Muscle layer of colon (tissue), 2 donors: ENCODE measurements around the gene TTC39C.

ENCODE experiments used
- H3K27ac ChIP-seq: one replicate; pipeline ENCODE4 v1.7.0; 2013; ENCODE audit warnings: low read depth, mild to moderate bottlenecking, low read length, moderate library complexity
- H3K27me3 ChIP-seq, 2 donors: one replicate each; pipeline ENCODE4 v1.7.0; 2013; ENCODE audit warnings: low read length in 2 of 2, mild to moderate bottlenecking in 2 of 2; ENCODE audit not compliant: insufficient read depth in 2 of 2, control insufficient read depth in 1 of 2
- H3K36me3 ChIP-seq: one replicate; pipeline ENCODE4 v1.7.0; 2013; ENCODE audit warnings: mild to moderate bottlenecking, low read length; ENCODE audit not compliant: insufficient read depth
- H3K4me1 ChIP-seq: one replicate; pipeline ENCODE4 v1.7.0; 2013; ENCODE audit warnings: mild to moderate bottlenecking, low read length; ENCODE audit not compliant: insufficient read depth
- H3K4me3 ChIP-seq, 2 donors: one replicate each; pipeline ENCODE4 v1.7.0; 2013; ENCODE audit warnings: low read length in 2 of 2, low read depth in 1 of 2, mild to moderate bottlenecking in 1 of 2, moderate library complexity in 1 of 2
- H3K9ac ChIP-seq: one replicate; pipeline ENCODE4 v1.7.0; 2013; ENCODE audit warnings: low read length
- H3K9me3 ChIP-seq: one replicate; pipeline ENCODE4 v1.7.0; 2013; ENCODE audit warnings: mild to moderate bottlenecking, low read length
- donor health status: abdominal sarcoma.
- donor health status: Adenocarcinoma of cecum.

TTC39C gene

DNA sequence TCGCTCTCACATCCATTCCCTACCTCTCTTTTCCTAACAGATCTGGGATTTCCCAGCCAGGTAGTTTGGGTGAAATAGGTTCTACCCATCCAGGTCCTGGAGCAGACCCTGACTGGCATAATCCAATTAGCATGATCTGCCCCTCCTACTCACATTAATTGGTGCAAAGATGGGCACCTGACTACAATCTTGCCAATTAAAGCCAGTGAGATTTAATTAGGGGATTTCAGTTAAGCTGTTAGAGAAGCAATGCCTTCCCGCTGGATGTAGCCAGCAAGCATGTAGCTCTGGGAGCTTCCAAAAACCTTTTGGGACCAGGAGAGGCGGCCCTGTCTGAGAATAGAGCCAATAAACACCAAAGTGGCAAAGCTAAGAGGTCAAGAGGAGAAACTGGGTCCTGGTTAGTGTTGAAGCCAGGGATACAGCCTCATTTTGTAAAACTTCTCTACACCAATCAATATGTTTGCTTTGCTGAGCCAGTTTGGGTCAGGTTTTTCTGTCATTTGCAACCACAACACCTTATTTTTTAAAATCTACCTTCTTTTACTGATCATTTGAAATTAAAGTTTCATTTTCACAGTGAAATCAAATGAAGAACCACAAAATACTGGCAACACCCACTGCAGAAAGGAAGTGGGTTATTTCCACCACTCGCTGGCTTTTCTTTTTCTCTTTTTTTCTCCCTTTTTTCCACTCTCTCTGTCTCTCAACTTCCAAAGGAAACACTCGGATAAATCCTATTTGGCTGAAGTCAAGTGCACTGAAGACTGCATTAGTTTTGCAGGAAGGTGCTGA is 3.2 kb upstream of the TTC39C start:
- Histone ChIP-seq H3K4me1 (peaks cover 4% of the 10 kb centered on the region), H3K27ac (no peak overlapping the region), H3K9ac (no peak overlapping the region), H3K9me3 (no peaks in the 10 kb centered on the region), H3K4me3 (no peak overlapping the region), H3K27me3 (no peaks in the 10 kb centered on the region), H3K36me3 (no peaks in the 10 kb centered on the region)

DNA sequence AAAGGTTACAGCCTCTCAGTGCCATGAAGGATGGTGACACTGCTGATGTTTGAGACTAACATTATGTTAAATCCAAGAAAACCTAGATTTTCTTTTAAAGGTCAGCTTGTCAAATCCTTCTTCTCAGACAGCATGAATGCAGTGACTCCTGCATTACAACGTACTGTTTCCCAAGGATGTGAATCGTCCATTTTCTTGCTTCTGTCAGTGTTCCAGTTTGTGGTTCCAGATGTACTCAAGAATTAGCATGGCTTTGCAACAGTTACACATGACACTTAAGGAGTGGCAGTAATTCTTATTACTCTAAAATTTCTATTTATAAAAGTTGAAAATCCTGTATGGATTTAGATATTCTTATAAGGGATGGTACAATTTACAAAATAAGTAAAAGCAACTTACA is 1.5 kb upstream of the TTC39C start:
- H3K4me1 ChIP-seq, result peaks cover 4% of the 10 kb centered on the region

DNA sequence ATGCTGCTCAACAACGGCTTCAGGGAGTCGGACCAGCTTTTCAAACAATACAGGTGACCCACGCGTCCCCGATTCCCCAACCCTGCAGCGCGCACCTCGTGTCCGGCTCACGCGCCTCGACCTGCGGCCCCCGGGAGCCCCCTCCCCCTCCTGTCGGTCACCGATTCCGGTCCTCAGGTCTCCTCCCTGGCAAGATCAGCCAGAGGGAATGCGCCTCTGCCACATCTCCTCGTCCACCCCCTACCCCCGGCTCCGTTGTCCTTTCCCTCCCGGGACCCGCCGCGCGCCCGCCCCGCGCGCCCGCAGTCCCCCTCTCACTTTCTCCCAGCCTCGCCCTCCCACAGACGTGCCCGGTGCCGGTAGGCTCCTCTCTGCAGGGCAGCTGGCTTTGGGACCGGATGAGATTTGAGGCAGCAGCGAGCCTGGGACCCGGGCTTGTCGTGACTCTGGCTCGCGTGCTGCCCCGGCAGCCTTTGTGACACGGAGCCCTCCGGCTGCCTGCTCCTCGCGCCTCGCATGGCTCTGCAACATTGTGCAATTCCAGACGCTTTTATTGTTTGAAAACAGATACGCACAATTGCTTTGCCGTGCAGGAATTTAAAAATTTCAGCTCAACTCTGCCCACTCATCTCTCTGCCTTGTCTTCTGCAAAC is 558 bp downstream of the TTC39C start:
- no peaks in the 10 kb centered on the region for H3K27me3 ChIP-seq
- peaks cover 4% of the 10 kb centered on the region for H3K4me1 ChIP-seq
- peak overlapping the region; percentile 10 for H3K9ac ChIP-seq
- H3K36me3 ChIP-seq, result no peaks in the 10 kb centered on the region
- H3K4me3 ChIP-seq, result peak overlapping the region; percentile 68 to 86
- H3K27ac ChIP-seq, result peak overlapping the region; percentile 73
- no peaks in the 10 kb centered on the region for H3K9me3 ChIP-seq

More for the DNA sequence above, 1.5 kb upstream of the TTC39C start:
- Histone ChIP-seq H3K9me3 (no peaks in the 10 kb centered on the region), H3K9ac (no peak overlapping the region), H3K4me3 (no peak overlapping the region), H3K27me3 (no peaks in the 10 kb centered on the region), H3K27ac (no peak overlapping the region), H3K36me3 (no peaks in the 10 kb centered on the region)

DNA sequence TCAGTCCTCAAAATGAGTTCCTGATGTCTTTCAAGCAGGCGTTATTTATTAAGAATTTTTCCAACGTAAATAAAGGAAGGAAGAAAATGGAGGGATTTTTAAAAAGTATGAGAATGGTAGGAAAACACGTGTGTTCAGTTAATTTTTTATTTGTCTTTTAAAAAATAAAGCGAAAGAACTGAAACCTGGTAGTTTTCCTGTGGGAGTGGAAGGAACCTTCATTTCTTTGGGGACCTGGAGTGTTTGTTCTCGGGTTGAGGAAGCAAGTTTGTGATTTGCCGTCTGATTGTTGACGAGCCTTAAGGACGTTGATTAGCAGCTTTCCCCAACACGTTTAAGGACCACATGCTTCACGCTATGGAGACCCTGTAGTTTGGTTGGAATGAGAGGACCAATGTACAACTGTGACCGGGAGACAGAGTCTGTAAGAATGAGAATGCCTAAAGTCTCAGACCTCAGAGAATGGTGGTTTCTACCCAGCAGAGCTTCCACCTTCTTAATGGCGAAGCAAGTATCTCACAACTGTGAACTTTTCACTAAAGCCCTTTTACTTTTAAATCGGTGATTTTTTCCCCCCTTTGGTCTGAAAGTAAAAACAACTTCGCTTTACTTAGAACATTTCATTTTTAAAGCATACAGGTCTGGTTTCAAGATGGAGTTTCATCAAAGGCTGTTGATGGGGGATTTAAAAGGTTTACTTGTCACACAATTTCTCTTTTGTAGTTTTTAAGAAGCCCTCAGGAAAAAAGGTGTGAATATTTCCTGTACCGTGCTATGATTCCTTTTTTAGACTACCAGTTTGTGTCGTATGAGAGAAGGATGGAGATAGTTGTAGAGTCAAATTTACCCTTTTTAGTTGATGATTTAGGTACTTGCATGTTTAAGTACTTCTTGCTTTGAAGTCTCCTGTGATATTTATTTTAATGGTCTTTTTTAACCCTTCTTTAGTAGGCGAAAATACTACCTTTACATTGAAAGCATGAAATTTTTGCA is 1.4 kb downstream of the TTC39C start:
- Histone ChIP-seq H3K4me1 (peaks cover 4% of the 10 kb centered on the region), H3K9ac (peak overlapping the region; percentile 10), H3K4me3 (peak overlapping the region in 1 of 2 donors; percentile 68), H3K9me3 (no peaks in the 10 kb centered on the region), H3K27ac (peak overlapping the region; percentile 73), H3K27me3 (no peaks in the 10 kb centered on the region), H3K36me3 (no peaks in the 10 kb centered on the region)

DNA sequence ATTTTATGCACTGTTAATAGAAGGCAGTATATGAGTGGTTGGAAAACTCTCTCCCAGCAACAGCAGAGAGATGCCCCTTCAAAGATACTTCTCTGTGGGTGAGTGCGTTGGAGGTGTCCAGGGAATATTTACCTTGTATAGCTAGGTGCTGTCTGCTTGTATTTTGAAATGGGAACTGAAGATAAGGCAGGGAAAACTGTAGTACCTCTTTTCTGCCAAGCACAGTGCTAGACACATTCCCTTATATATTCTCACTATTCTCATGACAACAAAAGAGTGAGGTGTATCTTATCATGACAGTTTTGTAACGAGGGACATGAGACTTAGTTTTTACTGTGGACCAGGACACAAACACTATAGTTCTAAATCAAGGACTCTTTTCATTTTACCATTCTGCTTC is 2.1 kb downstream of the TTC39C start:
- no peaks in the 10 kb centered on the region for H3K9me3 ChIP-seq
- H3K4me3 ChIP-seq, result no peak overlapping the region
- H3K27me3 ChIP-seq, result no peaks in the 10 kb centered on the region
- H3K27ac ChIP-seq, result no peak overlapping the region
- H3K9ac ChIP-seq, result no peak overlapping the region
- no peaks in the 10 kb centered on the region for H3K36me3 ChIP-seq
- peaks cover 4% of the 10 kb centered on the region for H3K4me1 ChIP-seq

DNA sequence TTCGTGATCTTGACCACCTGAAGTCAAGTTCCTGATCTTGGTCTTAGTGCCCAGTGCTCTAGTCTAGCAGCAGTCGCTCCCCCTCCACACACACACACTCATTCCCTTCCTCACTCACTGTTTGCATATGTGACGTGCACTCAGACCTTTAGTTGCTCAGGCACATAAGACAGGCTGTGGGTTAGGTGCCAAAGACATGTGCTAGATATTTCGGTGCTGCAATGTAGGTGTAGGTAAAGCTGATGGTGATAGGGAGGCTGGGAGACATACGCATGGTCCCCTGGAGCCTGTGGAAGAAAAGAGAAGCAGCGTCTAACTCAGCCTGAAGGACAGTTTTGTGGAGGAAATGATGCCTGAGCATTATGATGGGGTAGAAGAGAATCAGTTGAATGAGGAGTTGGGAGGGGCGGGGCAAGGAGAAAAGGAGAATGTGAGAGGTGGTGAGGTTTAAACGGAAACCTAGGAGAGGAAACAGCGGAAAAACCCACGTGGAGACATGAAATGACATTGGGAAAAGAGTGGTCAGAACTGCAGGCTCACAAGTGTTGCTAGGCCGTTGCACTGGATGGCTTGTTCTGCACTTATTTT is 3.8 kb downstream of the TTC39C start:
- Histone ChIP-seq H3K4me1 (peaks cover 4% of the 10 kb centered on the region), H3K4me3 (no peak overlapping the region), H3K9ac (no peak overlapping the region), H3K27ac (no peak overlapping the region), H3K27me3 (no peaks in the 10 kb centered on the region), H3K9me3 (no peaks in the 10 kb centered on the region), H3K36me3 (no peaks in the 10 kb centered on the region)

DNA sequence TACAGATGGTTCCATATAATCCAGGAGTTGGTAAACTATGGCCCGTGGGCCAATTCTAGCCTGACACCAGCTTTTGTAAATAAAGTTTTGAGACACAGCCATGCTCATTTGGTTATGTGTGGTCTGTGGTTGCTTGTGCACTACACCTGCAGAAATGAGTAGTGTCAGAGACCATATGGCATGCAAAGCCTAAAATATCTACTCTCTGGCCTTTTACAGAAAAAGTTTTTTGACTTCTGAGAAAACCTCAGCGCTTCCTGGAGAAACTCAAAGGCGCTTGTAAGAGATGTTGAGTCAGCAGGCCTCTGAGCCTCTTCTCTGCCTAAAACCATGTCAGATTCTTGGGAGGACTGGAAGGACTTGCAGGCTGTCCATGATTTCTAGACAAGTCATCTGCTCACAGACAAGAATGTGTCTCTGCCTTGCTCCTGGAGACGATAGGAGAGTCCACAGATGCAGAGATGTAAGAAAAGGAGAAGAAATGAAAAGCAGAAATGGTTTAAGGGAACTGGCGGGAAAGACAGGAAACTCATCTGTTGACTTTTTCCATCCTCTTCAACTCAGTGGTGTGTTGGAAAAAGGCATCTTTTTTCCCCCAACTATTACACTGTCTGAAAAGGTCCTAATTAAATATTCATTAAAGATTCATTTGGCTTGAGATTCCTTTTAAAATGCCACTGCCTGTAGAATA is 5.2 kb downstream of the TTC39C start:
- H3K4me1 ChIP-seq, result no peaks in the 10 kb centered on the region
- H3K27me3 ChIP-seq, result no peaks in the 10 kb centered on the region
- no peak overlapping the region for H3K27ac ChIP-seq
- no peak overlapping the region for H3K4me3 ChIP-seq
- H3K9me3 ChIP-seq, result no peaks in the 10 kb centered on the region
- H3K36me3 ChIP-seq, result no peaks in the 10 kb centered on the region
- no peak overlapping the region for H3K9ac ChIP-seq

DNA sequence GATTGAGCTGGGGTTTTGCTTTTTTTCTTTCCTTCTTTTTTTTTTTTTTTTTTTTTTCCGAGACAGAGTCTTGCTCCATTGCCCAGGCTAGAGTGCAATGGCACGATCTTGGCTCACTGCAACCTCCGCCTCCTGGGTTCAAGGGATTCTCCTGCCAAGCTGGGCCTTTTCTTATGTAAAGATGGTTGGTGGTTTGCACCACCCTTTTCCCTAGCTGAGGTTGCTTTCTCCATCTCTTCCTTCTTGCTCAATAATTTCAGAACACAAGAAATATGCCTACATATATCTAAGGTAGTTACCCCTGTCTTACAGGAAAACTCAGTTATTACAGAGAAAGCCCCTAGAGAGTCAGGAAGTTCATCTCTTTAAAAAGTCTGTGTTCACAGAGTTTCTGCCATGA is 7.0 kb downstream of the TTC39C start:
- Histone ChIP-seq H3K36me3 (no peaks in the 10 kb centered on the region), H3K9ac (no peak overlapping the region), H3K27me3 (no peaks in the 10 kb centered on the region), H3K4me1 (no peaks in the 10 kb centered on the region), H3K4me3 (no peak overlapping the region), H3K9me3 (no peaks in the 10 kb centered on the region), H3K27ac (no peak overlapping the region)

DNA sequence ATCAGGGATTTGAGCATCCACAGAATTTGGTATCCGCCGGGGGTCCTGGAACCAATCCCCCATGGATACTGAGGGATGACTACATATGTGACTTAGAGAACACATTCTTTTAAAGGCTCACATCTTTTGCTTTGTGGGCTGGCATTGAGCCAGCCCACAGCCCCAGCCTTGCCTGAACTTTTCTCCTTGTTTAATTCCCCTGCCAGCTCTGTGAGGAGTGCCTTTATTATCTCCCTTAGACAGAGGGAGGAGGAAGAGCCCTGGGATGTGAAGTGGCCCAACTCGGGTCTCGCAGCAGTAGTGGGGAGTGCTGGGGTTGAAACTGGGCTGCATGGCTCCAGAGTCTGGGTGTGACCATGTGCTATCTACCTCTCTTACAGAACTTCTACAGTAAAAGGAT is 7.6 kb downstream of the TTC39C start:
- no peak overlapping the region for H3K9ac ChIP-seq
- no peaks in the 10 kb centered on the region for H3K9me3 ChIP-seq
- no peaks in the 10 kb centered on the region for H3K27me3 ChIP-seq
- H3K4me3 ChIP-seq, result no peak overlapping the region
- no peaks in the 10 kb centered on the region for H3K4me1 ChIP-seq
- no peak overlapping the region for H3K27ac ChIP-seq
- no peaks in the 10 kb centered on the region for H3K36me3 ChIP-seq

DNA sequence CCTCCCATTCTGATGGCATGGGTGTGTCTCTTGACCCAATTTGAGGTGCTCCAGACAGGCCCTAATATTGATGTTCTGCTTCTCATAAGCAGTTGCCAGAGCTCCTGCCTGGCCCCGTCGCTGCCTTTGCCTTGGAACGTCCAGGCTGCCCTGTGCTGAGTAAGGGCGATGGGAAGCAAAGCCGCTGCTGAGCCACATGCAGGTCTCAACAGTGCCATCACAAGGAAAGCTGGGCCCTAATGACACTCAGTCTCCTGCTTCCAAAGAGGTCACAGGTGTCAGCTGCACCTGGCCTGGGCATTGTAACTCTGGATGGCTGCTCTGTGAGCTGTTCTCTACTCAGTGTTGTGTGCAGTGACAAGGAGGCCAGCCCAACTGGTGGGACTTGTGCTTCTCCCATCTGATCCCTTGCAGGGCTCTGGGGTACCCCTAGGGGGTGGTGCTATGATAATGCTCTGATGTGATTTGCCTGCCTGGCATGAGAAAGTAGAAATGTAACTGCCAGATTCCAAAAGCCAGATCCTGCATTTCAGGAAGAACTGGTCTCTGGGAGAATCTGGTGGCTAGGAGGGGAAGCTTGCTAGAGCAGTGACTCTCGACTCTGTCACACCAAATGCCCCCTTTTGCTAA is 8.7 kb downstream of the TTC39C start:
- no peaks in the 10 kb centered on the region for H3K36me3 ChIP-seq
- H3K27me3 ChIP-seq, result no peaks in the 10 kb centered on the region
- no peak overlapping the region for H3K27ac ChIP-seq
- H3K9me3 ChIP-seq, result no peaks in the 10 kb centered on the region
- no peak overlapping the region for H3K4me3 ChIP-seq
- H3K4me1 ChIP-seq, result no peaks in the 10 kb centered on the region
- H3K9ac ChIP-seq, result no peak overlapping the region
